ENCODE results near the gene TMEM82. TPM values are rescaled to one million over a fixed set of nuclear protein-coding genes. Genes with fewer than 3 reads are reported as not detected.
A peak's percentile ranks its signal among the peaks of the same experiment; 100 is the strongest.

TMEM82 gene
- total and polyA plus RNA-seq, 2 donors from 2014 or later: 2.0 to 25.4 TPM

DNA sequence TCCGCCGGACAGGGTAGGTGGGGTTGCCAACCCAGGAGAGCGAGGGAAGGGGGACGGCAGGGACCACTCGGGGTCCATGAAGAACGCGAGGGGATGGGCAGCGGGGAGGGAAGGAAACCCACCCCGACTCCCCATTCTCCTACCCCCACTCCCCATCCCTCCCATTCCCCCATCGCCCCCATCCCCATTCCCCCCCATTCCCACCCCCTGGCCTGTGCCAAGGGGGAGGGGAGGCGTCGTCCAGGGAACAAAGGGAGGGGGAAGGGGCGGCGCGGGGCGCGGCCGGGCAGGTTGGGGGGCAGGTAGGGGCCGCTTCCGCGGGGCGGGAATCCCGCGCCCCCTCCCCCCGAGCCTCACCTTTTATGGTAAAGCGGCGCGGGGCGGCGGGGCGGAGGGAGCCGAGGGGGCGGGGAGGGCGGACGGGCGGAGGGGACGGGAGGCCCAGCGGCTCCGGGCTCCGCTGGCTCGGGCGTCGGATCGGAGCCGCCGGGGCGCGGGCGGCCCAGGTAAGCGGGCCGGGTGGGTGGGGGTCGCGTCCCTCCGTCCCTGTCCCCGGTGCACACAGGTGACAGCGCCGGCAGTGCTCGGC lies 16.1 kb downstream of the TMEM82 start, which contains the start of gene FBLIM1:
TSS of gene FBLIM1 (plus strand) at position 453 of the 589 bp plus-strand sequence. CDS start 6,189 bp downstream, outside the sequence.
- Histone ChIP-seq H3K27me3 (ENCODE audit: control insufficient read depth, insufficient read depth, low read length) (no peaks in the 10 kb centered on the region), H3K4me1 (ENCODE audit: control insufficient read depth in 2 of 3, insufficient read depth in 2 of 3, low read depth in 1 of 3, low read length in 3 of 3) (peaks cover 0 to 3% (median 0%) of the 10 kb centered on the region in 3 donors), H3K9me3 (ENCODE audit: control insufficient read depth in 2 of 3, insufficient read depth in 1 of 3, low read length in 3 of 3) (no peaks in the 10 kb centered on the region), H3K9ac (ENCODE audit: low read length in 3 of 3) (peak within 1 kb of the TSS; percentile 48 to 55 (median 55)), H3K4me3 (ENCODE audit: low read length in 3 of 3) (peak within 1 kb of the TSS; percentile 29 to 62 (median 43)), H3K27ac (ENCODE audit: low read depth in 2 of 2, low read length in 2 of 2) (peak within 1 kb of the TSS; percentile 57 to 72), H3K36me3 (ENCODE audit: control insufficient read depth in 2 of 3, insufficient read depth in 3 of 3, low read length in 3 of 3) (no peaks in the 10 kb centered on the region)
- TF ChIP-seq, protein P1, sequence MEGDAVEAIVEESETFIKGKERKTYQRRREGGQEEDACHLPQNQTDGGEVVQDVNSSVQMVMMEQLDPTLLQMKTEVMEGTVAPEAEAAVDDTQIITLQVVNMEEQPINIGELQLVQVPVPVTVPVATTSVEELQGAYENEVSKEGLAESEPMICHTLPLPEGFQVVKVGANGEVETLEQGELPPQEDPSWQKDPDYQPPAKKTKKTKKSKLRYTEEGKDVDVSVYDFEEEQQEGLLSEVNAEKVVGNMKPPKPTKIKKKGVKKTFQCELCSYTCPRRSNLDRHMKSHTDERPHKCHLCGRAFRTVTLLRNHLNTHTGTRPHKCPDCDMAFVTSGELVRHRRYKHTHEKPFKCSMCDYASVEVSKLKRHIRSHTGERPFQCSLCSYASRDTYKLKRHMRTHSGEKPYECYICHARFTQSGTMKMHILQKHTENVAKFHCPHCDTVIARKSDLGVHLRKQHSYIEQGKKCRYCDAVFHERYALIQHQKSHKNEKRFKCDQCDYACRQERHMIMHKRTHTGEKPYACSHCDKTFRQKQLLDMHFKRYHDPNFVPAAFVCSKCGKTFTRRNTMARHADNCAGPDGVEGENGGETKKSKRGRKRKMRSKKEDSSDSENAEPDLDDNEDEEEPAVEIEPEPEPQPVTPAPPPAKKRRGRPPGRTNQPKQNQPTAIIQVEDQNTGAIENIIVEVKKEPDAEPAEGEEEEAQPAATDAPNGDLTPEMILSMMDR (IDR thresholded peaks at IDR 0.05; ENCODE audit: borderline replicate concordance, extremely low read depth, insufficient read depth): no peak
- DNase-seq (peak in 4 of 5 donors; percentile 54 to 86 (median 72)), FAIRE-seq (no peak)
- intact Hi-C loops (cut with DNase I): no loop called here

DNA sequence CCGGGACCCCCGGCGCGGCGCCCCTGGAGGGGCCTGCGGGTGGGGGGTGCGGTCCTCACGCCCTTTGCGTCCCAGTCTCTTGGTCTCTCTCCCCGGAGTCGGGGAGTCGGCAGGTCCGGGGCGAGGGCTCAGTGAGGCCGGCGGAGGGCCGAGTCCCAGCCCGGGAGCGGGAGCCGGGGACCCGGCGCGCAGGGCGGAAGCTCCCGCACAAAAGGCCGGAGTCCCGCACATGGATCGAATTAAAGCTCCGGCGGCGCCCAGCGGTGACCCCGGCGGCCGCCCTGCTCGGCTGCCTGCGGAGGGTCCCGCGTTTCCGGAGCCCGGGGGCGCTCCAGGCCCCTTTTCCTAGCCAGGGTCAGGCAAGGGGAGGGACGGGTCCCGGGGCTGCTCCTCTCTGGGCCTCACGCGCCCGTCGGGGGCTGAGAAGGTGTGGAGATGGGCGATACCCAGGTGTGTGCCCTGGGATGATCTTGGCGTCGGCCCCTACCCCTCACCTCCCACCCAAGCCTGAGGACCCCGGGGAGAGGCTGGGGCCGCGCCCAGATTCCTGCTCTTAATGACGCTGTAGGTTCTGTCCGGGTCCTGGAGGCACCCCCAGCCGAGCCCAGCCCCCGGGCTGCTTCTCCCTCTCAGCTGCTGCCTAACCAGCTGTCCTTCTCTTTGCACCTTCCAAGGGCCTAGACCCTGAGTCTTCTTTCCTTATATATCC lies 16.8 kb downstream of the TMEM82 start:
- FAIRE-seq (no peak), DNase-seq (peak in 3 of 5 donors; percentile 29 to 66 (median 62))
- Histone ChIP-seq H3K4me1 (ENCODE audit: control insufficient read depth in 2 of 3, insufficient read depth in 2 of 3, low read depth in 1 of 3, low read length in 3 of 3) (peaks cover 0 to 6% (median 0%) of the 10 kb centered on the region in 3 donors), H3K4me3 (ENCODE audit: low read length in 3 of 3) (peak overlapping the region; percentile 21 to 43 (median 29)), H3K27me3 (ENCODE audit: control insufficient read depth, insufficient read depth, low read length) (no peaks in the 10 kb centered on the region), H3K36me3 (ENCODE audit: control insufficient read depth in 2 of 3, insufficient read depth in 3 of 3, low read length in 3 of 3) (no peaks in the 10 kb centered on the region), H3K27ac (ENCODE audit: low read depth in 2 of 2, low read length in 2 of 2) (peak overlapping the region; percentile 57 to 72), H3K9ac (ENCODE audit: low read length in 3 of 3) (peak overlapping the region in 2 of 3 donors; percentile 40 to 55), H3K9me3 (ENCODE audit: control insufficient read depth in 2 of 3, insufficient read depth in 1 of 3, low read length in 3 of 3) (no peaks in the 10 kb centered on the region)
- intact Hi-C loops (cut with DNase I): no loop called here
- TF ChIP-seq, protein P1 (IDR thresholded peaks at IDR 0.05; ENCODE audit: borderline replicate concordance, extremely low read depth, insufficient read depth): no peak

DNA sequence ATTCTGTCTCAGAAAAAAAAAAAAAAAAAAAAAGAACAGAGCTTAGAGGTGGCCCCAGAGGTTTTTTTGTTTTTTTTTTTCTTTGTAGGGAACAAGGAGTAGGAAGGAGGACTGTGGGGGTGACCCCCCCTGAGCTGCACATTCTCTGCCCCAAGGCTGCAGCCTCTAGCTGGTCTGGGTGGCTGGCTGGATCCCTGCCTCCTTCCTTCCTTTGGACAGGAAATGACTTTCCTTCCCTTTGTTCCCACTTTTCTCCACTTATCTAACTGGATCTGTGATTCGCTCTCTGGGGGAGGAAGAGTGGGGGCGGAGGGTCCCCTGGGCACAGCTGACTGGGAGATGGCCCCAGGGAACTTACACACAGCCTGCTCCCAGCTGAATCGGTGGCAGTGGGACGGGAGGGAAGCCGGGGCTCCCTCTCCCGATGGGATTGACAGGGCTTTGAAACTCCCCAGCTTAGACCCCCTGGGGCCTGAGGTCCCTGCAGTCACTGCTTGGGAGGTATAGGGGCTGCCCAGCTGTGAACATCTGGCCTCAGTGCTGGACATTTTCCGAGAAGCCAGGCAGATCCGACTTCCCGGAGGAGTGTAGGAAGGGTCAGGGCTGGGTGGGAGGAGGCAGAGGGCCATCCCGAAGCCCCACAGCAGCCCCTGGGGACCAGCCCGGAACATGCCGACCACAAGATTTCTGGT lies 18.4 kb downstream of the TMEM82 start:
- H3K4me3 ChIP-seq (ENCODE audit: low read length in 3 of 3): peak overlapping the region in 2 of 3 donors; percentile 1 to 17
- DNase-seq: peak; percentile 78 to 95 (median 83)
- H3K27ac ChIP-seq (ENCODE audit: low read depth in 2 of 2, low read length in 2 of 2): peak overlapping the region; percentile 2 to 68
- no peaks in the 10 kb centered on the region for H3K27me3 ChIP-seq (ENCODE audit: control insufficient read depth, insufficient read depth, low read length)
- H3K9ac ChIP-seq (ENCODE audit: low read length in 3 of 3): no peak overlapping the region
- no peaks in the 10 kb centered on the region for H3K9me3 ChIP-seq (ENCODE audit: control insufficient read depth in 2 of 3, insufficient read depth in 1 of 3, low read length in 3 of 3)
- FAIRE-seq: no peak
- TF ChIP-seq, protein P1 (IDR thresholded peaks at IDR 0.05; ENCODE audit: borderline replicate concordance, extremely low read depth, insufficient read depth): no peak
- peaks cover 0 to 9% (median 0%) of the 10 kb centered on the region in 3 donors for H3K4me1 ChIP-seq (ENCODE audit: control insufficient read depth in 2 of 3, insufficient read depth in 2 of 3, low read depth in 1 of 3, low read length in 3 of 3)
- intact Hi-C loops (cut with DNase I): no loop called here
- no peaks in the 10 kb centered on the region for H3K36me3 ChIP-seq (ENCODE audit: control insufficient read depth in 2 of 3, insufficient read depth in 3 of 3, low read length in 3 of 3)
